Tibial nerve (tissue), 4 donors: Measurements from ENCODE around the gene EXOG. TPM values are rescaled to one million over a fixed set of nuclear protein-coding genes. Genes with fewer than 3 reads are reported as not detected.

Experiments
- DNase-seq, 2 donors: peaks; one replicate each; pipeline ENCODE4 v3.0.0-alpha.2; 2019; ENCODE audit warnings: low spot score in 2 of 2
- H3K27ac ChIP-seq, 4 donors: fragments of 200-600 bp; sonication (generic) in 3 of 4; one replicate each; pipeline ENCODE4 v1.5.1; 2017 to 2019; ENCODE audit warnings: mild to moderate bottlenecking in 1 of 4
- H3K27me3 ChIP-seq, 2 donors: fragments of 200-600 bp; sonication (generic) in 1 of 2; one replicate each; pipeline versions ENCODE4 v1.5.1 to v1.6.0; 2017 to 2019
- H3K36me3 ChIP-seq, 3 donors: fragments of 200-600 bp; sonication (generic); one replicate each; pipeline ENCODE4 v1.5.1; 2018 to 2019
- H3K4me1 ChIP-seq, 4 donors: fragments of 200-600 bp; sonication (generic) in 3 of 4; one replicate each; pipeline ENCODE4 v1.5.1; 2017 to 2019
- H3K4me3 ChIP-seq, 4 donors: fragments of 200-600 bp; sonication (generic) in 3 of 4; one replicate each; pipeline ENCODE4 v1.5.1; 2017 to 2019; ENCODE audit warnings: mild to moderate bottlenecking in 1 of 4, moderate library complexity in 1 of 4
- H3K9me3 ChIP-seq, 4 donors: fragments of 200-600 bp; sonication (generic) in 3 of 4; one replicate each; pipeline ENCODE4 v1.5.1; 2017 to 2019
- CTCF ChIP-seq, 5 experiments: fragments of 200-600 bp in 3 of 5; fragments of 450-650 bp in 2 of 5; sonication (generic) in 3 of 5; IDR thresholded peaks; one replicate each; pipeline ENCODE4 v1.5.1; 2016 to 2019; ENCODE audit warnings: antibody characterized with exemption in 5 of 5, mild to moderate bottlenecking in 3 of 5, moderate library complexity in 2 of 5
- EP300 ChIP-seq, 2 donors: sonication (generic); formaldehyde crosslinking; IDR thresholded peaks; one replicate each; pipeline ENCODE4 v1.6.1; 2017; ENCODE audit warnings: antibody characterized with exemption in 2 of 2, mild to moderate bottlenecking in 1 of 2
- POLR2A ChIP-seq, 2 donors: fragments of 450-650 bp; IDR thresholded peaks; one replicate each; pipeline ENCODE4 v1.6.1; 2017; ENCODE audit warnings: antibody characterized with exemption in 2 of 2, mild to moderate bottlenecking in 2 of 2, moderate library complexity in 2 of 2
- WGBS, 2 donors: methylation state at CpG; one replicate each; pipeline ENCODE4 v1.1.5; 2018; 5-methylcytosine and 5-hydroxymethylcytosine counted together
- total RNA-seq, 4 donors: library from RNA; depleted of rRNA; stranded (reverse); fragments of >200 nt; gene quantifications; one replicate each; pipeline ENCODE4 v1.1.0, GENCODE V29; 2016

The EXOG gene
- total RNA-seq, 4 donors from 2014 or later: 9.9 to 21.9 (median 20.9) TPM

GRCh38 chr3:38493031-38493430 lies 3.1 kb upstream of the EXOG start:
- no peak for TF ChIP-seq POLR2A (IDR thresholded peaks at IDR 0.05)
- no peak for TF ChIP-seq EP300 (IDR thresholded peaks at IDR 0.05)
- no peak for TF ChIP-seq CTCF (IDR thresholded peaks at IDR 0.05)
- Histone ChIP-seq H3K27ac (no peak overlapping the region), H3K9me3 (no peaks in the 10 kb centered on the region), H3K36me3 (no peaks in the 10 kb centered on the region), H3K4me1 (peaks cover 0 to 31% (median 3%) of the 10 kb centered on the region in 4 donors), H3K27me3 (no peaks in the 10 kb centered on the region), H3K4me3 (no peak overlapping the region)
- DNase-seq: no peak
- 73 to 76% methylated on average over 4 of the region's 4 CpGs for WGBS, 2 donors

GRCh38 chr3:38497031-38497430 lies 891 bp downstream of the EXOG start:
- H3K27ac ChIP-seq: no peak overlapping the region
- TF ChIP-seq POLR2A (IDR thresholded peaks at IDR 0.05): no peak
- no peak for TF ChIP-seq CTCF (IDR thresholded peaks at IDR 0.05)
- no peak for TF ChIP-seq EP300 (IDR thresholded peaks at IDR 0.05)
- no peaks in the 10 kb centered on the region for H3K27me3 ChIP-seq
- peaks cover 0 to 11% (median 3%) of the 10 kb centered on the region in 4 donors for H3K4me1 ChIP-seq
- H3K4me3 ChIP-seq: peak overlapping the region; percentile 40 to 77 (median 64)
- no peaks in the 10 kb centered on the region for H3K9me3 ChIP-seq
- no peak for DNase-seq
- peaks cover 0 to 14% (median 0%) of the 10 kb centered on the region in 3 donors for H3K36me3 ChIP-seq
- 28 to 33% methylated on average over 4 of the region's 4 CpGs for WGBS, 2 donors

GRCh38 chr3:38500688-38501417 lies 4.7 kb downstream of the EXOG start:
- Histone ChIP-seq H3K4me1 (peaks cover 0 to 10% (median 3%) of the 10 kb centered on the region in 4 donors), H3K4me3 (no peak overlapping the region), H3K27ac (no peak overlapping the region), H3K9me3 (no peaks in the 10 kb centered on the region), H3K36me3 (peaks cover 0 to 52% (median 0%) of the 10 kb centered on the region in 3 donors), H3K27me3 (no peaks in the 10 kb centered on the region)
- no peak for DNase-seq
- WGBS, 2 donors: 41 to 50% methylated on average over 2 of the region's 2 CpGs
- TF ChIP-seq EP300 (IDR thresholded peaks at IDR 0.05) (no peak), CTCF (IDR thresholded peaks at IDR 0.05) (no peak)

DNA sequence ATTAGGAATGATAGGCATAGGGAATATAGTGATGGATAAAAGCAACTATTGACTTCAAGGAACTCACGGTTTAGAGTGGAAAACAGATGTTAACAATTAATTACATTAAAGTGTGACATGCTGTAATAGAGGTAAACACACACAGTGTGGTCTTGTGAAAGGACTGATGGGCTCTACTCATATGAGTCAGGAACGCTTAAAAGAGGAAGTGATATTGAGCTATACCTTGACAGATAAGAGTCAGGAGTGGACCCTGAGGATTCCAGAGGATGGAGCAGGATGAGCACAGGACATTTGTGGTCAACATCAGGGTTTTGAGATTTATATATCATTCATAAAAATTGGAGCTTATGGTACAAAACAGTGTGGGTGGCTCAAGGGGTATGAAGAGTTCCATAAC lies 11.0 kb downstream of the EXOG start:
- TF ChIP-seq POLR2A (IDR thresholded peaks at IDR 0.05) (no peak), CTCF (IDR thresholded peaks at IDR 0.05) (no peak), EP300 (IDR thresholded peaks at IDR 0.05) (no peak)
- H3K27ac ChIP-seq: no peak overlapping the region
- H3K27me3 ChIP-seq: no peaks in the 10 kb centered on the region
- H3K4me1 ChIP-seq: no peaks in the 10 kb centered on the region
- no peak for DNase-seq
- H3K4me3 ChIP-seq: no peak overlapping the region
- 85 to 90% methylated on average over 2 of the region's 2 CpGs for WGBS, 2 donors
- peaks cover 0 to 87% (median 0%) of the 10 kb centered on the region in 3 donors for H3K36me3 ChIP-seq
- H3K9me3 ChIP-seq: no peaks in the 10 kb centered on the region

- H3K27ac ChIP-seq: no peak overlapping the region
- 87 to 91% methylated on average over 2 of the region's 2 CpGs for WGBS, 2 donors
- no peak overlapping the region for H3K4me3 ChIP-seq
- TF ChIP-seq CTCF (IDR thresholded peaks at IDR 0.05): no peak
- no peak for TF ChIP-seq EP300 (IDR thresholded peaks at IDR 0.05)
- no peak for TF ChIP-seq POLR2A (IDR thresholded peaks at IDR 0.05)
- no peaks in the 10 kb centered on the region for H3K27me3 ChIP-seq
- DNase-seq: no peak
- H3K9me3 ChIP-seq: no peaks in the 10 kb centered on the region
- H3K4me1 ChIP-seq: no peaks in the 10 kb centered on the region
- H3K36me3 ChIP-seq: peaks cover 0 to 86% (median 0%) of the 10 kb centered on the region in 3 donors
These were observed 13.6 kb downstream of the EXOG start for GRCh38 chr3:38509732-38510131.
